GM18499 (cell line): Measurements from ENCODE around the gene NUDT14.

Experiments used
- ATAC-seq: cut with Tn5 transposase; IDR thresholded peaks from one replicate; pipeline ENCODE4 v1.9.1; 2021; ENCODE audit warnings: moderate number of reproducible peaks; ENCODE audit not compliant: insufficient read depth, unreplicated experiment

The NUDT14 gene

GRCh38 chr14:105180592-105181548 lies at the start of gene NUDT14:
TSS of gene NUDT14 (minus strand) at chr14:105181312. CDS start at chr14:105181209, 103 bp downstream.
- ATAC-seq: no peak

GRCh38 chr14:105229099-105229655 lies 48.1 kb upstream of the NUDT14 start:
- ATAC-seq: no peak

GRCh38 chr14:105228562-105228961 lies 47.5 kb upstream of the NUDT14 start:
- no peak for ATAC-seq

- no peak for ATAC-seq
These were observed 46.2 kb upstream of the NUDT14 start for GRCh38 chr14:105227346-105227745.

- no peak for ATAC-seq
These were observed 45.1 kb upstream of the NUDT14 start for GRCh38 chr14:105226198-105226597.

GRCh38 chr14:105224845-105225570 lies 43.9 kb upstream of the NUDT14 start:
- no peak for ATAC-seq

- ATAC-seq: no peak
These were observed 42.8 kb upstream of the NUDT14 start for GRCh38 chr14:105223770-105224544.

- no peak for ATAC-seq
These were observed 42.1 kb upstream of the NUDT14 start for GRCh38 chr14:105223260-105223659.

- no peak for ATAC-seq
These were observed 40.6 kb upstream of the NUDT14 start for GRCh38 chr14:105221598-105222178.

GRCh38 chr14:105220699-105221597 lies 39.8 kb upstream of the NUDT14 start:
- no peak for ATAC-seq

GRCh38 chr14:105219753-105220152 lies 38.6 kb upstream of the NUDT14 start:
- no peak for ATAC-seq

GRCh38 chr14:105219043-105219612 lies 38.0 kb upstream of the NUDT14 start:
- ATAC-seq: no peak

GRCh38 chr14:105218611-105219010 lies 37.5 kb upstream of the NUDT14 start:
- no peak for ATAC-seq

GRCh38 chr14:105217774-105218173 lies 36.7 kb upstream of the NUDT14 start:
- no peak for ATAC-seq

- ATAC-seq: no peak
These were observed 35.6 kb upstream of the NUDT14 start for GRCh38 chr14:105216490-105217247.

GRCh38 chr14:105215602-105216001 lies 34.5 kb upstream of the NUDT14 start:
- no peak for ATAC-seq

- no peak for ATAC-seq
These were observed 33.3 kb upstream of the NUDT14 start for GRCh38 chr14:105214324-105214915.
